ENCODE measurements around the gene SNRK.
"Not testable (repeated sequence)": the region's sequence is repeated elsewhere in the genome, so short reads cannot be mapped to it uniquely, and the experiment has no call there.

SNRK gene

GRCh38 chr3:43353923-43354670 lies 67.8 kb downstream of the SNRK start:
- TF ChIP-seq, protein P1, sequence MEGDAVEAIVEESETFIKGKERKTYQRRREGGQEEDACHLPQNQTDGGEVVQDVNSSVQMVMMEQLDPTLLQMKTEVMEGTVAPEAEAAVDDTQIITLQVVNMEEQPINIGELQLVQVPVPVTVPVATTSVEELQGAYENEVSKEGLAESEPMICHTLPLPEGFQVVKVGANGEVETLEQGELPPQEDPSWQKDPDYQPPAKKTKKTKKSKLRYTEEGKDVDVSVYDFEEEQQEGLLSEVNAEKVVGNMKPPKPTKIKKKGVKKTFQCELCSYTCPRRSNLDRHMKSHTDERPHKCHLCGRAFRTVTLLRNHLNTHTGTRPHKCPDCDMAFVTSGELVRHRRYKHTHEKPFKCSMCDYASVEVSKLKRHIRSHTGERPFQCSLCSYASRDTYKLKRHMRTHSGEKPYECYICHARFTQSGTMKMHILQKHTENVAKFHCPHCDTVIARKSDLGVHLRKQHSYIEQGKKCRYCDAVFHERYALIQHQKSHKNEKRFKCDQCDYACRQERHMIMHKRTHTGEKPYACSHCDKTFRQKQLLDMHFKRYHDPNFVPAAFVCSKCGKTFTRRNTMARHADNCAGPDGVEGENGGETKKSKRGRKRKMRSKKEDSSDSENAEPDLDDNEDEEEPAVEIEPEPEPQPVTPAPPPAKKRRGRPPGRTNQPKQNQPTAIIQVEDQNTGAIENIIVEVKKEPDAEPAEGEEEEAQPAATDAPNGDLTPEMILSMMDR (IDR thresholded peaks at IDR 0.05; ENCODE audit: control insufficient read depth, extremely low read depth, insufficient read depth), result no peak
- no peak for DNase-seq (ENCODE audit: low read depth)
- H3K4me3 ChIP-seq (ENCODE audit: low read depth, low read length), result no peak overlapping the region

- not testable (repeated sequence) for DNase-seq (ENCODE audit: low read depth)
Observed at GRCh38 chr3:43356033-43356432, 69.7 kb downstream of the SNRK start.

DNA sequence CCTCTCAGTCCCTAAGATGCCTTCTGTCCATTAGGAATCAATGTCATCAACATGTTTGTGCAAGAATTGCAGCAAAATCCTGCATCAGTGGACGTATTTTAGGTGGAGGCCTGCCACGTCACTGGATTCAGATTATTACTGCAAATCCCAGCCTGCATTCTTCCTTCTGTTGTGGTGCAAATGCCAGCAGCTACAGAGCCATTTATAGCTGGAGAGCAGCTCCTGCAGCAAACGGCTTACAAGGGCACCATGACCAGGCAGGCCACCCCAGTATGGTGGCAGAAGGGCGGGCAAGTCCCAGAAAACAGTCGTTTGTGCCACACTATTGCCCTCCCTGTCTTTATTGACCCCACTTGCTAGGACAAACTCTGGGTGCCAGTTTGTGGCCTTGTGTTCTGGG lies 74.7 kb downstream of the SNRK start:
- TF ChIP-seq, protein P1 (IDR thresholded peaks at IDR 0.05; ENCODE audit: control insufficient read depth, extremely low read depth, insufficient read depth), result no peak

More at GRCh38 chr3:43356033-43356432, 69.7 kb downstream of the SNRK start:
- H3K4me3 ChIP-seq (ENCODE audit: low read depth, low read length), result not testable (repeated sequence)

DNA sequence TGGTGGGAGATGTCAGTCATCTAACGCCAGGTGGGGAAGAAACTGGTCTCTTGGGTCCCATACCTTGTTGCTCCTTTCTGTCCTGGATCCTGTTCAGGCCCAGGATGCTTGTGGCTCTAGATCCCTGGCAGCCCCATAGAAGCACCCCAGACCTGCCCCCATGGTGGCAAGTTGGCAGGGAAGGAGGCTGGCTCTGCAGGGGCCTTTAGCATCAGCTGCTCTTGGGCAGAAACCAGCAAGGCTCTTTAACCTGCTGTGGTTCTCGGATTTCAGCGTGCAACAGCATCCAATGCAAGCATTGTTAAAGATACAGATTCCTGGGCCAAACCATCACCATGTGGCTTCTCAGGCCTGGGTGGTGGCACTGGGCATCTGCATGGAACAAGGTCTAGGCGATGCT lies 75.8 kb downstream of the SNRK start:
- DNase-seq (ENCODE audit: low read depth), result no peak
- TF ChIP-seq, protein P1 (IDR thresholded peaks at IDR 0.05; ENCODE audit: control insufficient read depth, extremely low read depth, insufficient read depth), result no peak
- H3K4me3 ChIP-seq (ENCODE audit: low read depth, low read length), result no peak overlapping the region

More for the DNA sequence above, 74.7 kb downstream of the SNRK start:
- H3K4me3 ChIP-seq (ENCODE audit: low read depth, low read length), result no peak overlapping the region
- DNase-seq (ENCODE audit: low read depth), result no peak

DNA sequence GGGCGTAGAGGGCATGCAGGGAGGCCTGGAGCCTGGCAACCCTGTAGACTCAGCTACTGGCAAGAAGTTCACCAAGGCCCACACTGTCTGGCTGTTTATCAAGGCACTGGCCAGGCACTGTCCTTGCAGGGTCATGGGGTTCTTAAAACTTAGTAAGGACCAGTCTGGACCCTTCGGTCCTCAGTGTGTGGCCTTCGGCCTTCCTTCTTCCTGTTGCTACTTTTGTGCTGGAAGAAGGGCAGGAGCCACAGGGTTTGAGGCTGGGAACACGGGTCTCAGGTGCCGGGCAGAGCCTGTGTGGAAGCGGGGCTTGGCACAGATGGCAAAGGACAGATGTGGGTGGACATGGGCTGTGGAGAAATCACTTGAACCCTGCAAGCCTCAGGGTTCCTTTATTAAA lies 76.6 kb downstream of the SNRK start:
- TF ChIP-seq, protein P1 (IDR thresholded peaks at IDR 0.05; ENCODE audit: control insufficient read depth, extremely low read depth, insufficient read depth), result no peak
- DNase-seq (ENCODE audit: low read depth), result no peak
- H3K4me3 ChIP-seq (ENCODE audit: low read depth, low read length), result no peak overlapping the region

DNA sequence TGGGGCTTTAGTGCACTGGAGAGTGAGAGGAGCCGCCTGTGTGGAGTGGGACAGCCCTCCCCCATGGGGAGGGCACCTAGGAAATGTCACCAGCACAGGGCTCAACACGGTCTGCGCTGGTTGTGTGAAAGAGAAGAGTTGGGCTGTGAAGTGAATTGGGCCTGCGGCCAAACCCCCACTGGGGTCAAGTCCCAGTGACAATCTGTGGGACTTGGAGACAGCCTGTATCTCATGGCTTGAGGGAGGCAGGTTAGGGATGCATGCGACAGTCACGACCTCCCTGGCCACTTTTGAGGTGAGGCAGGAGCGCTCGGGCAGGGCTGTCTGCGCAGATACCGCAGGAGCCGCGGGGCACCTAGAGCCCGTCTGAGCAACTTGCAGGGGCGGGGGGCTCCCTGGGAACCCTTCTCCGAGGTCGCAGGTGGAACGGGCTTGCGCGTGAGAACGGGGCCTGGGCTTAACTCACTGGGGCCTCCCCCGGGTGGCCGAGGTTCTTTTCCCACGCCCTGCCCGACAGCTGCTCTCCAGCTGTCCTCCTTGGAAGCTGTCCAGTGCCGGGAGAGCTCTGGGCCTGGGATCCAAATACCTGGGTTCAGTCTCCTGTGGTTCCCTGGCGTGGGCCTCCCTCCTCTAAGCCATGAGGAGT lies 77.4 kb downstream of the SNRK start:
- H3K4me3 ChIP-seq (ENCODE audit: low read depth, low read length), result no peak overlapping the region
- TF ChIP-seq, protein P1 (IDR thresholded peaks at IDR 0.05; ENCODE audit: control insufficient read depth, extremely low read depth, insufficient read depth), result no peak
- DNase-seq (ENCODE audit: low read depth), result no peak

GRCh38 chr3:43364494-43364893 lies 78.2 kb downstream of the SNRK start:
- TF ChIP-seq, protein P1 (IDR thresholded peaks at IDR 0.05; ENCODE audit: control insufficient read depth, extremely low read depth, insufficient read depth), result no peak
- no peak overlapping the region for H3K4me3 ChIP-seq (ENCODE audit: low read depth, low read length)
- no peak for DNase-seq (ENCODE audit: low read depth)
